HT-29 (cell line): ENCODE results near the gene GABRR1. TPM values are rescaled to one million over a fixed set of nuclear protein-coding genes. Genes with fewer than 3 reads are reported as not detected.
"Not testable (repeated sequence)": the region's sequence is repeated elsewhere in the genome, so short reads cannot be mapped to it uniquely, and the experiment has no call there.

Experiments
- DNase-seq: peaks from one replicate; pipeline ENCODE4 v3.0.0-alpha.2; 2015; ENCODE audit warnings: low spot score
- total RNA-seq: library from RNA; depleted of rRNA; stranded (reverse); fragments of >200 nt; shearing (Covaris generic); gene quantifications from 2 replicates; pipeline ENCODE4 v1.2.3, GENCODE V29; 2014; rRNA removed

Gene GABRR1
- total RNA-seq = not detected in 2 replicates

GRCh38 chr6:89217299-89217910, at the start of gene GABRR1:
TSS of gene GABRR1 (minus strand) at chr6:89217358. CDS start at chr6:89217322, 36 bp downstream.
- peak; percentile 3 for DNase-seq

GRCh38 chr6:89264296-89264695, 47.1 kb upstream of the GABRR1 start:
- no peak for DNase-seq

GRCh38 chr6:89260832-89261231, 43.7 kb upstream of the GABRR1 start:
- peak; percentile 35 for DNase-seq

DNA sequence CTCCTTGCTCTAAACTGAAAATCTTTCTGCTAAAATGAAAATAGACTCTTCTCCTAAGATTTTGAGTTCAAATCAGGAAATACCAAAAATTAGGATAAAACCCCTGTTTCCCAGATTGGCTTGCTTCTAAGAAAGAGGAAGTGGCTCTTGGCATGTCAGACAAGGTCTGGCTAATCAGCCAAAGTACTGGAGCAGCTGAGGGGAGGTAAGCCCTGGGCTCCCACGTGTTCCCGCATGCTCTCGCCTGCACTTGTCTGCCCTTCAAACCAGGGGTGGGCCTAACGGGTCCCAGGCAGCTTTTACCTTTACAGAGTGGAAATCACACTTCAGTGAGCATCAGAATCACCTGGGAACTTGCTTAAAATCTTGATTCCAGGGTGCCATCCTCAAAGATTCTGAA, 43.2 kb upstream of the GABRR1 start:
- DNase-seq = no peak

DNA sequence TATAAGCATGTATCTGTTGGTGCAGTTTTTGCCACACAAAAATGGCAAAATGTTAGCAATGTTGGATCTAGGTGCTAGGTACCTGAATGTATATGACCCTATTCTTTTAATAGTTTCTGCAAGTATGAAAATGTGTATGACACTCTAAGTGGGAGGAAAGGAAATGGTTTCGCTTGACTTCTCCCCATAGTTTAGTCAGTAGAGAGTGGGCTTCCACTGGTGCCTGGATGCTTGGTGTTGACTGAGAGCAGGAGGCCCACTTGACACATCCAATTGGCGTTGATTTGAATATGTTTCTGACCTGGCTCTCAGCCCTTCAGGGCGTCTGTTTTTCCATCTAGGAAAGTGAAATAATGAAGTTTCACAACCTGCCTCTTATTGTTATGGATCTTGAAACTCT, 41.8 kb upstream of the GABRR1 start:
- DNase-seq = no peak

GRCh38 chr6:89257781-89258180, 40.6 kb upstream of the GABRR1 start:
- DNase-seq = no peak

- DNase-seq = no peak
These were observed 40.2 kb upstream of the GABRR1 start for GRCh38 chr6:89257346-89257745.

- no peak for DNase-seq
These were observed 38.3 kb upstream of the GABRR1 start for GRCh38 chr6:89255417-89255816.

GRCh38 chr6:89254569-89254968, 37.4 kb upstream of the GABRR1 start:
- DNase-seq = no peak

DNA sequence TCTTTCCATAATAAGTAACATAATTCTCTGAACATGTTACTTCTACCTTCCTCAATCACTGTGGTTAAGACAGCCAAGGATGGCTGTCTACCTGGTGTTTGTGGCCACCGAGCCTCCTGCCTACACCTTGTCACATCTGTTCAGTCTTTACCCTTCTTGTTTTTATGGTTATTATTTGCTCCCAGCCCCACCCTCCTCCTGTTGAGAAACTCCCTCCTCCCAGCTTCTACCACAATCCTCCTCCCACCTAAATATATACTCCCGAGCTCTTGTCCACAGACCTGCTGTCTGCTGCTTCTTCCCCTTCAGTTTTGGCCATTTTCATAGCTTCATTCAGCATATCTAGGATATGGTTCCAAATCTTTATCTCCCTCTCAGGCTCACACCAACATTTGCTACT, 35.7 kb upstream of the GABRR1 start:
- DNase-seq = no peak

- no peak for DNase-seq
These were observed 34.8 kb upstream of the GABRR1 start for GRCh38 chr6:89251976-89252375.

GRCh38 chr6:89251170-89251569, 34.0 kb upstream of the GABRR1 start:
- DNase-seq = no peak

- DNase-seq = no peak
These were observed 33.1 kb upstream of the GABRR1 start for GRCh38 chr6:89250239-89250638.

- DNase-seq = no peak
These were observed 27.3 kb upstream of the GABRR1 start for GRCh38 chr6:89244241-89244985.

GRCh38 chr6:89243331-89243629, 26.1 kb upstream of the GABRR1 start:
- DNase-seq = no peak

DNA sequence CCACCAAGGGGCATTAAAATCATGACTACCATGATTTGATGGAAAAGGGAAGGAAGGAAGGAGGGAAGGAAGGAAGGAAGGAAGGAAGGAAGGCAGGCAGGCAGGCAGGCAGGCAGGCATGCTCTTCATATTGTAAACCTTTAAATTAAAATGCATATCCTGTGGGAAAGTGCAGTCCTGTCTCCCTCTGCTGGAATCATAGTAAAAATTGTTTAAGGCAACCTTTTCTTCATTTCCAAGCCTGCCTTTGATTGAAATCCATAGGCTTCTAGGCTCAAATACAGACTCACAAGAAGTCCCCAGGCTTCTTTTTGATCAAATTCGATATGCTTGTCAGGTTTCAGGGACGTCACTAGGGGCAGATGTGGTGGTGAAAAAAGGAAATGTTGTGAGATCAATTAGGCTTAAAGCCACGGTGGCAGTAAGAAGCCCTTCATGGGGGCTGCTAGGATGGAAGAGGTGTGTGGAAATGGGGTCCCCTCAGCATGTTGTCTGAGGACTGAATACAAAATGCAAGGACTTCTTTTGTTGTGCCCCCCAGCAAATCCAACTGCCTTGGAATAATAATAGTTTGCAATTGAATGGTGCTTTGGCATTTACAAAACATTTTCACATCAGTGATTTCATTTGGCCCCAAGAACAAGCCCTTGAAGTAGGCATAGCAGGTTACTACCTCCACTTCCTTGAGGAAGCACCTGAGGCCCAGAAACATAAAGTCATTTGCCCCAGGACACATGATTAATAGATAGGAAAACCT, 25.6 kb upstream of the GABRR1 start:
- DNase-seq = peak; percentile 70

DNA sequence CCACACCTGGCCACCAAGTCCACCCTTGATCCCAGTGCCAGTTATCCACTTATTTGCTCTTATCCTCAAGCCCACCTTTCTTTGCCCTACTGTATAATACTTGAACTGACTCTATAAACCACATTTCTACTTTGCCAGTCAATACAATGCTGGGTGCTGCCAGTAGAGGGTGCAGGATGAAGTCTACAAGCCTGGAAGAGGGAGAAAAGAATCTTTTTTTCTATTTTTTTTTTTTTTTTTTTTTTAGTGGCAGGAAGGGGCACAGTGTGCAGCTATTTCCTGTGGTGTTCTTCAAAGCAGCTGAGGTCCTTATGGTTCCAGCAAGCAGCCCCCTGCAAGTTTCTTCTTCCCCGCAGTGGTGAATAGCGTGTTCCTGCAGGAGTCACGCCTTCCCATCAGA, 22.2 kb upstream of the GABRR1 start:
- no peak for DNase-seq

- DNase-seq = peak; percentile 48
These were observed 20.0 kb upstream of the GABRR1 start for GRCh38 chr6:89237158-89237557.

- not testable (repeated sequence) for DNase-seq
These were observed 16.4 kb upstream of the GABRR1 start for GRCh38 chr6:89233605-89234004.

GRCh38 chr6:89222712-89223039, 5.5 kb upstream of the GABRR1 start:
- DNase-seq = no peak

- DNase-seq = no peak
These were observed 5.0 kb upstream of the GABRR1 start for GRCh38 chr6:89221971-89222711.

DNA sequence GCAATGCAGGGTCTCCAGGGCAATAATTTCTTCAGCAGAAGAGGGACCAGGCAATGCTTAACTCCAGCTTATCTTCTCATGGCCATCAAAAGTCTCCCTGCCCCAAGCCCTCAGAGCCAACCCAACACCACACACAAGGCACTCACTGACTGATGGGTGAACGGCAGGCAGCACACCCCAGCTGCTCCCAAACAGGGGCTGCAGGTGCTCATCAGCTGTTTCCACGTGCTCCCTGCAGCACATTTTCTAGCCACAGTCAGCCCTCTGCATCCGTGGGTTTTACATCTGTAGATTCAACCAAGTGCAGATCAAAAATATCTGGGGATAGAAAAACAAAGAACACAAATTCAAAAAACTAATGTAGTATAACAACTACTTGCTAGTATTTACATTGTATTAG, 4.0 kb upstream of the GABRR1 start:
- no peak for DNase-seq
